GM12878 (cell line): Measurements from ENCODE around the gene MIOS. TPM values are rescaled to one million over a fixed set of nuclear protein-coding genes. Genes with fewer than 3 reads are reported as not detected.
"Not testable (repeated sequence)": the region's sequence is repeated elsewhere in the genome, so short reads cannot be mapped to it uniquely, and the experiment has no call there.

Source experiments
- ATAC-seq: fragments of 200-7000 bp; cut with Tn5 transposase; 3 replicates; pipeline ENCODE4 v1.9.1; 2020; ENCODE audit warnings: mild to moderate bottlenecking, moderate library complexity
- BruUV-seq: library from RNA; stranded (reverse); fragments of 400-500 nt; replicated peaks from 2 replicates; lab custom pipeline; 2021; lab: Mats Ljungman, UMichigan
- CTCF ChIA-PET: fragments of 300-600 bp; sonication (Branson Sonifier 250); formaldehyde crosslinking; extraction: SDS; loops from one replicate; lab custom pipeline; 2021; ENCODE audit warnings: inconsistent platforms; lab: Yijun Ruan, JAX
- POLR2A ChIA-PET: fragments of 350-600 bp; formaldehyde crosslinking; extraction: SDS; loops from one replicate; lab custom pipeline; 2021; ENCODE audit warnings: inconsistent platforms; lab: Charles Lee
- RAD21 ChIA-PET: fragments of 300-600 bp; sonication (Branson Sonifier 250); formaldehyde crosslinking; loops from one replicate; lab custom pipeline; 2023; ENCODE audit warnings: antibody characterized with exemption; ENCODE audit not compliant: unreplicated experiment; lab: Charles Lee
- SMC1A ChIA-PET: fragments of 300-600 bp; sonication (Branson Sonifier 250); formaldehyde crosslinking; loops from one replicate; lab custom pipeline; 2023; ENCODE audit not compliant: unreplicated experiment, uncharacterized antibody; lab: Charles Lee
- DNase-seq: peaks from one replicate; pipeline ENCODE4 v3.0.0-alpha.2; 2011; ENCODE audit warnings: low read depth, low spot score
- FAIRE-seq: peaks from 3 replicates; lab custom pipeline; 2011; peaks lifted over from hg19 to GRCh38; lab: Jason Lieb, UNC
- H2AFZ ChIP-seq: 2 replicates; pipeline ENCODE4 v1.6.0; 2011; ENCODE audit warnings: low read depth, low read length, control low read depth; ENCODE audit not compliant: control insufficient read depth
- H3K27ac ChIP-seq: 2 replicates; pipeline ENCODE4 v1.5.1; 2011; ENCODE audit warnings: control low read depth; ENCODE audit not compliant: control insufficient read depth, insufficient read depth
- H3K27me3 ChIP-seq, 2 experiments: replicated peaks in 1 of 2; 2 replicates each; pipeline versions ENCODE4 v1.6.0 to v1.6.1; 2011; ENCODE audit warnings: low read length in 1 of 2; ENCODE audit not compliant: control insufficient read depth in 2 of 2, insufficient read depth in 2 of 2
- H3K36me3 ChIP-seq, 2 experiments: 2 replicates each; pipeline ENCODE4 v1.5.1; 2011; ENCODE audit warnings: low read length in 1 of 2; ENCODE audit not compliant: control insufficient read depth in 2 of 2, insufficient read depth in 2 of 2
- H3K4me1 ChIP-seq: 2 replicates; pipeline ENCODE4 v1.6.1; 2011; ENCODE audit warnings: mild to moderate bottlenecking, low read length, moderate library complexity, mixed read lengths; ENCODE audit not compliant: control insufficient read depth, insufficient read depth
- H3K4me2 ChIP-seq: 2 replicates; pipeline ENCODE4 v1.6.0; 2011; ENCODE audit warnings: control low read depth; ENCODE audit not compliant: control insufficient read depth, insufficient read depth
- H3K4me3 ChIP-seq: fragments of 200-600 bp; sonication (generic); 2 replicates; pipeline ENCODE4 v1.5.1; 2016
- H3K79me2 ChIP-seq: 2 replicates; pipeline ENCODE4 v1.6.0; 2011; ENCODE audit warnings: low read length; ENCODE audit not compliant: control insufficient read depth, insufficient read depth
- H3K9ac ChIP-seq: 2 replicates; pipeline ENCODE4 v1.8.0; 2011; ENCODE audit warnings: low read length, control low read depth, mixed read lengths; ENCODE audit not compliant: control insufficient read depth, insufficient read depth
- H3K9me3 ChIP-seq: replicated peaks from 3 replicates; pipeline ENCODE4 v1.5.1; 2011; ENCODE audit warnings: mild to moderate bottlenecking, low read length; ENCODE audit not compliant: control insufficient read depth, insufficient read depth
- H4K20me1 ChIP-seq: 2 replicates; pipeline ENCODE4 v1.6.0; 2011; ENCODE audit not compliant: control insufficient read depth, insufficient read depth
- ATF7 ChIP-seq: fragments of 450-650 bp; IDR thresholded peaks from 2 replicates; pipeline ENCODE4 v1.6.1; 2016; ENCODE audit warnings: low read depth, mild to moderate bottlenecking
- CHD2 ChIP-seq: IDR thresholded peaks from 2 replicates; pipeline ENCODE4 v1.6.1; 2011; ENCODE audit warnings: low read depth, low read length, improper control_type of control experiment, borderline replicate concordance
- E4F1 ChIP-seq: fragments of 450-650 bp; IDR thresholded peaks from 2 replicates; pipeline ENCODE4 v1.6.1; 2018; ENCODE audit warnings: borderline replicate concordance, mild to moderate bottlenecking; ENCODE audit not compliant: partially characterized antibody
- ELK1 ChIP-seq: IDR thresholded peaks from 2 replicates; pipeline ENCODE4 v1.6.1; 2012; ENCODE audit warnings: low read depth, low read length, improper control_type of control experiment
- FOXK2 ChIP-seq: fragments of 450-650 bp; IDR thresholded peaks from 2 replicates; pipeline ENCODE4 v1.6.1; 2017; ENCODE audit warnings: mild to moderate bottlenecking, moderate library complexity
- HCFC1 ChIP-seq: fragments of 150-350 bp; IDR thresholded peaks from 2 replicates; pipeline ENCODE4 v1.6.1; 2014; ENCODE audit warnings: low read length
- IRF4 ChIP-seq: IDR thresholded peaks from 2 replicates; pipeline ENCODE4 v1.6.1; 2011; ENCODE audit warnings: low read depth, low read length
- MYC ChIP-seq: IDR thresholded peaks from 2 replicates; pipeline ENCODE4 v1.6.1; 2011; ENCODE audit warnings: mild to moderate bottlenecking, low read length, moderate library complexity, inconsistent platforms; ENCODE audit not compliant: insufficient read depth, insufficient replicate concordance, insufficient read length, severe bottlenecking
- NFIC ChIP-seq: IDR thresholded peaks from 2 replicates; pipeline ENCODE4 v1.6.1; 2012; ENCODE audit warnings: low read depth, mild to moderate bottlenecking, inconsistent platforms, low read length, moderate library complexity
- NFYB ChIP-seq: IDR thresholded peaks from 2 replicates; pipeline ENCODE4 v1.6.1; 2011; ENCODE audit warnings: low read depth, mild to moderate bottlenecking, low read length, improper control_type of control experiment, moderate library complexity; ENCODE audit not compliant: insufficient read depth
- RCOR1 ChIP-seq: conservative IDR thresholded peaks from 2 replicates; pipeline ENCODE4 v1.6.1; 2012; ENCODE audit warnings: low read depth, low read length, improper control_type of control experiment
- SIN3A ChIP-seq: IDR thresholded peaks from 2 replicates; pipeline ENCODE4 v1.6.1; 2012; ENCODE audit warnings: low read depth, low read length, improper control_type of control experiment
- SUZ12 ChIP-seq: fragments of 200-600 bp; sonication (generic); IDR thresholded peaks from one replicate; pipeline ENCODE4 v1.6.1; 2018; ENCODE audit warnings: antibody characterized with exemption, mild to moderate bottlenecking; ENCODE audit not compliant: unreplicated experiment
- USF2 ChIP-seq: IDR thresholded peaks from 2 replicates; pipeline ENCODE4 v1.6.1; 2011; ENCODE audit warnings: low read depth, low read length, improper control_type of control experiment, borderline replicate concordance
- whole genome bisulfite sequencing: methylation state at CpG from one replicate; pipeline ENCODE4 v1.1.6; 2016; ENCODE audit warnings: low lambda C conversion rate; ENCODE audit not compliant: insufficient replicate concordance, insufficient coverage; ENCODE audit errors: missing lambda C conversion rate; 5-methylcytosine and 5-hydroxymethylcytosine counted together
- in situ Hi-C: fragments of 300-500 bp; cut with MboI; formaldehyde crosslinking; loops from 9 replicates; pipeline ENCODE4 v1.14.3; 2018; ENCODE audit warnings: mixed read lengths
- intact Hi-C: fragments of 100-400 bp; cut with micrococcal nuclease; formaldehyde crosslinking; loops from one replicate; pipeline ENCODE4 v1.14.2; 2022; ENCODE audit not compliant: unreplicated experiment
- polyA plus RNA-seq, 11 experiments: library from polyadenylated mRNA; depleted of rRNA in 4 of 11; unstranded in 6 of 11; stranded (reverse) in 5 of 11; fragments of >200 nt; fragmentation: Nextera tagmentation in 4 of 11; fragmentation: Illumina TruSeq in 1 of 11; extraction: Ambion mirVana in 4 of 11; extraction: Trizol in 1 of 11; gene quantifications; 1 replicate in 1 of 11; 2 replicates in 10 of 11; pipeline versions ENCODE4 v1.2.1 to v1.2.3, GENCODE V29; 2011 to 2016; ENCODE audit warnings: inconsistent platforms in 2 of 11, missing spikeins in 2 of 11, low read depth in 1 of 11
- total RNA-seq, 4 experiments: library from RNA; depleted of rRNA in 3 of 4; stranded (reverse); fragments of >200 nt in 3 of 4; fragmentation: Illumina TruSeq in 1 of 4; extraction: Trizol in 1 of 4; gene quantifications; 2 replicates each; pipeline versions ENCODE4 v1.2.1 to v1.2.3, GENCODE V29; 2013 to 2021

The MIOS gene
- total and polyA plus RNA-seq, 10 of the 15 experiments (the other 5 are each of a cell fraction or from before 2014, with no cell fraction given), result 13.1 to 94.9 (median 54.2) TPM

- Histone ChIP-seq H3K9me3 (no peaks in the 10 kb centered on the region; the same call in 2 of the 3 replicates), H4K20me1 (no peaks in the 10 kb centered on the region), H3K9ac (no peak overlapping the region), H3K4me3 (no peak overlapping the region), H3K4me1 (no peaks in the 10 kb centered on the region), H3K79me2 (no peaks in the 10 kb centered on the region), H3K27ac (no peak overlapping the region), H2AFZ (no peak overlapping the region), H3K36me3 (no peaks in the 10 kb centered on the region), H3K27me3 (no peaks in the 10 kb centered on the region), H3K4me2 (no peak overlapping the region)
- TF ChIP-seq RCOR1, result no peak
- no peak for TF ChIP-seq MYC
- no peak for TF ChIP-seq ELK1
- TF ChIP-seq NFIC, result no peak
- TF ChIP-seq E4F1, result no peak
- TF ChIP-seq FOXK2, result no peak
- TF ChIP-seq CHD2, result no peak
- no peak for TF ChIP-seq SIN3A
- no peak for TF ChIP-seq ATF7
- no peak for TF ChIP-seq USF2
- no peak for TF ChIP-seq NFYB
- no peak for TF ChIP-seq HCFC1
- TF ChIP-seq SUZ12, result no peak
- TF ChIP-seq IRF4, result no peak
- ATAC-seq (no peak), DNase-seq (no peak), FAIRE-seq (no peak)
- BruUV-seq, result no TSS peak
- in situ Hi-C loops (no loop called here), intact Hi-C loops (no loop called here)
- CTCF ChIA-PET, result no interaction called here
- 73% methylated on average over 5 of the region's 5 CpGs for WGBS
- POLR2A ChIA-PET, result no interaction called here
- RAD21 ChIA-PET, result no interaction called here
- SMC1A ChIA-PET, result no interaction called here
Measured at GRCh38 chr7:7557252-7557651, 9.4 kb upstream of the MIOS start.

GRCh38 chr7:7561591-7561990 is 5.1 kb upstream of the MIOS start:
- intact Hi-C loops, RAD21 ChIA-PET: not testable (repeated sequence)

More at GRCh38 chr7:7561591-7561990, 5.1 kb upstream of the MIOS start:
- H3K9me3 ChIP-seq, FAIRE-seq, CTCF ChIA-PET, H3K27ac ChIP-seq, H3K79me2 ChIP-seq, H4K20me1 ChIP-seq, in situ Hi-C loops, H3K9ac ChIP-seq, POLR2A ChIA-PET, DNase-seq, H2AFZ ChIP-seq, H3K36me3 ChIP-seq, H3K4me3 ChIP-seq, BruUV-seq, H3K4me1 ChIP-seq, H3K4me2 ChIP-seq, H3K27me3 ChIP-seq, ATAC-seq: not testable (repeated sequence)
- SMC1A ChIA-PET, result interaction anchor here (0.6 kb wide), 1 partner anchor 540 kb away, joined by 3 read pairs; no protein-coding TSS in a partner anchor
- WGBS, result 78% methylated on average over 5 of the region's 5 CpGs
